HEK293 (cell line): ENCODE results near the gene KIF22.

ENCODE experiments used
- GLI2 ChIP-seq: fragments of 450-650 bp; formaldehyde crosslinking; IDR thresholded peaks from 2 replicates; pipeline ENCODE4; 2017; ENCODE audit warnings: missing biosample characterization, missing genetic modification characterization, low read depth, borderline replicate concordance
- KLF10 ChIP-seq: fragments of 450-650 bp; IDR thresholded peaks from 2 replicates; pipeline ENCODE4 v1.5.1; 2018; ENCODE audit warnings: missing biosample characterization, mild to moderate bottlenecking, missing genetic modification characterization
- KLF16 ChIP-seq: fragments of 450-650 bp; formaldehyde crosslinking; IDR thresholded peaks from 2 replicates; pipeline ENCODE4 v1.5.1; 2017; ENCODE audit warnings: missing biosample characterization, missing genetic modification characterization
- PRDM1 ChIP-seq: fragments of 450-650 bp; formaldehyde crosslinking; IDR thresholded peaks from 2 replicates; pipeline ENCODE4; 2016; ENCODE audit warnings: missing biosample characterization, missing genetic modification characterization
- ZBTB7A ChIP-seq: fragments of 450-650 bp; formaldehyde crosslinking; IDR thresholded peaks from 2 replicates; pipeline ENCODE4 v1.5.1; 2016; ENCODE audit warnings: low read depth, missing biosample characterization, missing genetic modification characterization
- ZNF404 ChIP-seq: fragments of 450-650 bp; formaldehyde crosslinking; IDR thresholded peaks from 2 replicates; pipeline ENCODE4 v1.5.1; 2017; ENCODE audit warnings: missing biosample characterization, missing genetic modification characterization
- ZNF426 ChIP-seq: fragments of 450-650 bp; formaldehyde crosslinking; IDR thresholded peaks from 2 replicates; pipeline ENCODE4 v1.5.1; 2017; ENCODE audit warnings: missing biosample characterization, missing genetic modification characterization, mild to moderate bottlenecking, inconsistent platforms, moderate library complexity
- ZNF501 ChIP-seq: fragments of 450-650 bp; formaldehyde crosslinking; IDR thresholded peaks from 2 replicates; pipeline ENCODE4 v1.5.1; 2016; ENCODE audit warnings: missing biosample characterization, missing genetic modification characterization
- ZNF670 ChIP-seq: fragments of 450-650 bp; formaldehyde crosslinking; IDR thresholded peaks from 2 replicates; pipeline ENCODE4 v1.5.1; 2016; ENCODE audit warnings: missing biosample characterization, missing genetic modification characterization, low read depth
- ZNF768 ChIP-seq: fragments of 450-650 bp; formaldehyde crosslinking; IDR thresholded peaks from 2 replicates; pipeline ENCODE4 v1.5.1; 2018; ENCODE audit warnings: missing biosample characterization, mild to moderate bottlenecking, missing genetic modification characterization
- TF ChIP-seq, protein P1 (sequence below): fragments of 450-650 bp; formaldehyde crosslinking; IDR thresholded peaks from 2 replicates; pipeline ENCODE4 v1.5.1; 2016; ENCODE audit warnings: missing biosample characterization, missing genetic modification characterization
- TF ChIP-seq, protein P2 (sequence below): fragments of 450-650 bp; formaldehyde crosslinking; IDR thresholded peaks from 2 replicates; pipeline ENCODE4 v1.5.1; 2016; ENCODE audit warnings: missing biosample characterization, missing genetic modification characterization
- TF ChIP-seq, protein P3 (sequence below): fragments of 450-650 bp; formaldehyde crosslinking; conservative IDR thresholded peaks from 2 replicates; pipeline ENCODE4 v1.5.1; 2016; ENCODE audit warnings: low read depth, missing biosample characterization, missing genetic modification characterization
- TF ChIP-seq, protein P4 (sequence below): fragments of 450-650 bp; formaldehyde crosslinking; IDR thresholded peaks from 2 replicates; pipeline ENCODE4 v1.5.1; 2016; ENCODE audit warnings: missing biosample characterization, missing genetic modification characterization

DNA sequence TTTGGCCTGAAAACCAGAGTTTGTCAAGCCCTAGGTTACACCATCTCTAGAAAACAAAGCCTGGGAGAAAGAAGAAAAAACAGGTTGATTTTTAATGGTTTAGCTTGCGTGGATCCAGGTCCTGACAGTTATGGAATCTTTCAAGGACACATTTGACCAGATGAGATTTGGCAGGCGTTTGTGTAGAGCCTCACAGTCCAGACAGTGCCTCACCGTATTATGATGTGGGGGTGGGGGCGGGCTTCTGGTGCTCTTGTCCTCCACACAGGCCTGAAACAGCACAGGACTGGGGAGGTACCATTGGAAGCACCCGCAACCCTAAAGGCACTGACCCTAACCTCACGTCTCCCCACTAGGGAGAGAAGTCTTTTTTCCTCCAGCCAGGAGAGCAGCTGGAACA lies 49.3 kb downstream of the KIF22 start:
- TF ChIP-seq GLI2 (tag by site-specific recombination) (no peak), KLF10 (tag by site-specific recombination) (no peak), ZNF768 (tag by site-specific recombination) (no peak), ZNF404 (tag by site-specific recombination) (no peak), ZNF501 (tag by site-specific recombination) (no peak), ZNF670 (no peak), KLF16 (tag by site-specific recombination) (no peak), ZBTB7A (tag by site-specific recombination) (no peak), ZNF426 (tag by site-specific recombination) (no peak), PRDM1 (tag by site-specific recombination) (no peak)
- TF ChIP-seq, protein P1, sequence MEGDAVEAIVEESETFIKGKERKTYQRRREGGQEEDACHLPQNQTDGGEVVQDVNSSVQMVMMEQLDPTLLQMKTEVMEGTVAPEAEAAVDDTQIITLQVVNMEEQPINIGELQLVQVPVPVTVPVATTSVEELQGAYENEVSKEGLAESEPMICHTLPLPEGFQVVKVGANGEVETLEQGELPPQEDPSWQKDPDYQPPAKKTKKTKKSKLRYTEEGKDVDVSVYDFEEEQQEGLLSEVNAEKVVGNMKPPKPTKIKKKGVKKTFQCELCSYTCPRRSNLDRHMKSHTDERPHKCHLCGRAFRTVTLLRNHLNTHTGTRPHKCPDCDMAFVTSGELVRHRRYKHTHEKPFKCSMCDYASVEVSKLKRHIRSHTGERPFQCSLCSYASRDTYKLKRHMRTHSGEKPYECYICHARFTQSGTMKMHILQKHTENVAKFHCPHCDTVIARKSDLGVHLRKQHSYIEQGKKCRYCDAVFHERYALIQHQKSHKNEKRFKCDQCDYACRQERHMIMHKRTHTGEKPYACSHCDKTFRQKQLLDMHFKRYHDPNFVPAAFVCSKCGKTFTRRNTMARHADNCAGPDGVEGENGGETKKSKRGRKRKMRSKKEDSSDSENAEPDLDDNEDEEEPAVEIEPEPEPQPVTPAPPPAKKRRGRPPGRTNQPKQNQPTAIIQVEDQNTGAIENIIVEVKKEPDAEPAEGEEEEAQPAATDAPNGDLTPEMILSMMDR (tag by site-specific recombination) = no peak
- TF ChIP-seq, protein P2, sequence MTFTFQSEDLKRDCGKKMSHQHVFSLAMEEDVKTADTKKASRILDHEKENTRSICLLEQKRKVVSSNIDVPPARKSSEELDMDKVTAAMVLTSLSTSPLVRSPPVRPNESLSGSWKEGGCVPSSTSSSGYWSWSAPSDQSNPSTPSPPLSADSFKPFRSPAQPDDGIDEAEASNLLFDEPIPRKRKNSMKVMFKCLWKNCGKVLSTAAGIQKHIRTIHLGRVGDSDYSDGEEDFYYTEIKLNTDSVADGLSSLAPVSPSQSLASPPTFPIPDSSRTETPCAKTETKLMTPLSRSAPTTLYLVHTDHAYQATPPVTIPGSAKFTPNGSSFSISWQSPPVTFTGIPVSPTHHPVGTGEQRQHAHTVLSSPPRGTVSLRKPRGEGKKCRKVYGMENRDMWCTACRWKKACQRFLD (tag by site-specific recombination) = no peak
- TF ChIP-seq, protein P3, sequence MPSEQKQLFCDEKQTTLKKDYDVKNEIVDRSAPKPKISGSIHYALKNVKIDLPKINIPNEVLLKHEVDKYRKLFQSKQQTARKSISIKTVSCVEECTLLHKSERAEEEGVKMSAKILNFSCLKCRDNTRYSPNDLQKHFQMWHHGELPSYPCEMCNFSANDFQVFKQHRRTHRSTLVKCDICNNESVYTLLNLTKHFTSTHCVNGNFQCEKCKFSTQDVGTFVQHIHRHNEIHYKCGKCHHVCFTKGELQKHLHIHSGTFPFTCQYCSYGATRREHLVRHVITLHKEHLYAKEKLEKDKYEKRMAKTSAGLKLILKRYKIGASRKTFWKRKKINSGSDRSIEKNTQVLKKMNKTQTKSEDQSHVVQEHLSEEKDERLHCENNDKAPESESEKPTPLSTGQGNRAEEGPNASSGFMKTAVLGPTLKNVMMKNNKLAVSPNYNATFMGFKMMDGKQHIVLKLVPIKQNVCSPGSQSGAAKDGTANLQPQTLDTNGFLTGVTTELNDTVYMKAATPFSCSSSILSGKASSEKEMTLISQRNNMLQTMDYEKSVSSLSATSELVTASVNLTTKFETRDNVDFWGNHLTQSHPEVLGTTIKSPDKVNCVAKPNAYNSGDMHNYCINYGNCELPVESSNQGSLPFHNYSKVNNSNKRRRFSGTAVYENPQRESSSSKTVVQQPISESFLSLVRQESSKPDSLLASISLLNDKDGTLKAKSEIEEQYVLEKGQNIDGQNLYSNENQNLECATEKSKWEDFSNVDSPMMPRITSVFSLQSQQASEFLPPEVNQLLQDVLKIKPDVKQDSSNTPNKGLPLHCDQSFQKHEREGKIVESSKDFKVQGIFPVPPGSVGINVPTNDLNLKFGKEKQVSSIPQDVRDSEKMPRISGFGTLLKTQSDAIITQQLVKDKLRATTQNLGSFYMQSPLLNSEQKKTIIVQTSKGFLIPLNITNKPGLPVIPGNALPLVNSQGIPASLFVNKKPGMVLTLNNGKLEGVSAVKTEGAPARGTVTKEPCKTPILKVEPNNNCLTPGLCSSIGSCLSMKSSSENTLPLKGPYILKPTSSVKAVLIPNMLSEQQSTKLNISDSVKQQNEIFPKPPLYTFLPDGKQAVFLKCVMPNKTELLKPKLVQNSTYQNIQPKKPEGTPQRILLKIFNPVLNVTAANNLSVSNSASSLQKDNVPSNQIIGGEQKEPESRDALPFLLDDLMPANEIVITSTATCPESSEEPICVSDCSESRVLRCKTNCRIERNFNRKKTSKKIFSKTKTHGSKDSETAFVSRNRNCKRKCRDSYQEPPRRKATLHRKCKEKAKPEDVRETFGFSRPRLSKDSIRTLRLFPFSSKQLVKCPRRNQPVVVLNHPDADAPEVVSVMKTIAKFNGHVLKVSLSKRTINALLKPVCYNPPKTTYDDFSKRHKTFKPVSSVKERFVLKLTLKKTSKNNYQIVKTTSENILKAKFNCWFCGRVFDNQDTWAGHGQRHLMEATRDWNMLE = no peak
- TF ChIP-seq, protein P4, sequence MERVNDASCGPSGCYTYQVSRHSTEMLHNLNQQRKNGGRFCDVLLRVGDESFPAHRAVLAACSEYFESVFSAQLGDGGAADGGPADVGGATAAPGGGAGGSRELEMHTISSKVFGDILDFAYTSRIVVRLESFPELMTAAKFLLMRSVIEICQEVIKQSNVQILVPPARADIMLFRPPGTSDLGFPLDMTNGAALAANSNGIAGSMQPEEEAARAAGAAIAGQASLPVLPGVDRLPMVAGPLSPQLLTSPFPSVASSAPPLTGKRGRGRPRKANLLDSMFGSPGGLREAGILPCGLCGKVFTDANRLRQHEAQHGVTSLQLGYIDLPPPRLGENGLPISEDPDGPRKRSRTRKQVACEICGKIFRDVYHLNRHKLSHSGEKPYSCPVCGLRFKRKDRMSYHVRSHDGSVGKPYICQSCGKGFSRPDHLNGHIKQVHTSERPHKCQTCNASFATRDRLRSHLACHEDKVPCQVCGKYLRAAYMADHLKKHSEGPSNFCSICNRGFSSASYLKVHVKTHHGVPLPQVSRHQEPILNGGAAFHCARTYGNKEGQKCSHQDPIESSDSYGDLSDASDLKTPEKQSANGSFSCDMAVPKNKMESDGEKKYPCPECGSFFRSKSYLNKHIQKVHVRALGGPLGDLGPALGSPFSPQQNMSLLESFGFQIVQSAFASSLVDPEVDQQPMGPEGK = no peak
